Measurements from ENCODE around the gene POM121L2. TPM values are rescaled to one million over a fixed set of nuclear protein-coding genes. Genes with fewer than 3 reads are reported as not detected.

POM121L2 gene
- total and polyA plus RNA-seq, 2 of the 13 experiments (the other 11 are each of a cell fraction or from before 2014, with no cell fraction given): not detected

DNA sequence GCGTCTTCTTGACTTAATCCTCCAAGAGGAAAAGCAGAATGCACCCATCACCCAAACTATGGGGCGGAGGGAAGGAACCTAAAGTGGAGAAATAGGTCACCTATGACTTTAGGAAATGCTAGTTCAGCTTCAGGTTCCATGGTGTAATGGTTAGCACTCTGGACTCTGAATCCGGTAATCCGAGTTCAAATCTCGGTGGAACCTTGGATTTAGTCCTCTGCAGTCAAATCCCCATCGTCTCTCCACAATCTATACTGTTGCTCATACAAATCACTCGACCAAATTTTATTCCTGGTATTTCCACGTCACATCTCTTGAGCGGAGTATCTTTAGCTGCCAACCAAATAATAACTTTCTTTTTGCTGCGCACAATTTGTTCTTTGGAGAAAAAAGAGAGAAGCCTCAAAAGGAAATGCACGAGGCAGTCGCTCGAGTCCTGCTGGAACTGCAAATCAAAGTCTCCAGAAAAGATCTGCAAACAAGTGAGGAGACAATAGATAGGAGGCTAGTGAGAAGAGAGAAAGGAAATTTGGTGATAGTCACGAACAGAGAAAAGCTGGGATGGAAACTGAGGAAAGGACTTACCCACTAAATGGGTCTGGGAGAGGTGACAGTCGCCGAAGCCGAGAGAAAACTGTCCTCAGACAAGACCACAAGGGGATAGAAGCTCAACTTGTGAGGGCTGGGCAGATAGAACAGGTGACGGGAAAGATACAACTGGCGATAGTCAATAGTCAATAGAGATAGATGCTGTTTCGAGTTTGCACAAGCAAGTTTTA is 16.6 kb downstream of the POM121L2 start:
- Histone ChIP-seq H2AFZ (ENCODE audit: low read length) (peak overlapping the region; percentile 24), H4K20me1 (ENCODE audit: insufficient read depth, low read length) (no peaks in the 10 kb centered on the region), H3K27ac (ENCODE audit: extremely low read length, insufficient read depth, low read length) (no peak overlapping the region), H3K9ac (ENCODE audit: insufficient read depth, low read depth, low read length) (no peak overlapping the region), H3K36me3 (replicated peaks in 1 of 2; ENCODE audit: control insufficient read depth in 1 of 2, insufficient read depth in 2 of 2, low read length in 2 of 2) (no peaks in the 10 kb centered on the region), H3K4me3 (replicated peaks in 1 of 3; ENCODE audit: insufficient read depth in 1 of 3, low read depth in 2 of 3, low read length in 3 of 3) (peak overlapping the region; percentile 48 to 75 (median 63)), H3K4me2 (ENCODE audit: low read depth, low read length) (peak overlapping the region; percentile 94), H3K79me2 (ENCODE audit: insufficient read depth, low read length) (no peaks in the 10 kb centered on the region), H3K4me1 (ENCODE audit: insufficient read depth, low read length) (peaks cover 59% of the 10 kb centered on the region), H3K27me3 (ENCODE audit: control insufficient read depth in 1 of 2, insufficient read depth in 2 of 2, low read length in 2 of 2) (peaks cover under 1 to 26% of the 10 kb centered on the region in 2 experiments; a peak in 4 of 5 replicates), H3K9me3 (ENCODE audit: low read length) (no peaks in the 10 kb centered on the region)
- 7% methylated on average over 20 of the region's 20 CpGs for WGBS (ENCODE audit: low lambda C conversion rate)
- FAIRE-seq (peak; percentile 64), DNase-seq (ENCODE audit: low spot score) (peak; percentile 79), ATAC-seq (peak; percentile 75)
- intact Hi-C loops (cut with micrococcal nuclease; ENCODE audit: unreplicated experiment): loop anchor here (5.0 kb wide), 1 partner anchor 108 kb away; no protein-coding TSS in a partner anchor
- BruUV-seq (replicated peaks): no TSS peak
- ChIA-PET CTCF (ENCODE audit: low intra/inter-chr PET ratio, low total read pairs) (no interaction called here), POLR2A (interaction anchor here (1.3 to 1.6 kb wide), 2 partner anchors 93 to 178 kb away, joined by 3 to 5 read pairs; partner anchors contain the start of genes ZNF184 and ZNF391)
- in situ Hi-C loops (cut with HindIII; ENCODE audit: extremely low pct_ligation_motif_present, low pct_unique_long_range_greater_than_20kb): no loop called here
- no peak for TF ChIP-seq ZNF10 (CRISPR knock-in tag; IDR thresholded peaks at IDR 0.05; ENCODE audit: borderline replicate concordance, low read depth)
- peak; percentile 35; the same call in 1 of the 2 replicates for TF ChIP-seq MED1 (CRISPR knock-in tag; IDR thresholded peaks at IDR 0.05)
- peak; percentile 91; the same call in 1 of the 2 replicates for TF ChIP-seq ZSCAN20 (CRISPR knock-in tag; IDR thresholded peaks at IDR 0.05; ENCODE audit: borderline replicate concordance)
- no peak for TF ChIP-seq PHF5A (CRISPR knock-in tag; IDR thresholded peaks at IDR 0.05; ENCODE audit: low read depth, unreplicated experiment)
- TF ChIP-seq RFXAP (CRISPR knock-in tag; IDR thresholded peaks at IDR 0.05; ENCODE audit: borderline replicate concordance): peak; percentile 24; the same call in 1 of the 2 replicates
- TF ChIP-seq HNRNPL (IDR thresholded peaks at IDR 0.05; ENCODE audit: low read depth, low read length): no peak
- TF ChIP-seq PPARG (CRISPR knock-in tag; conservative IDR thresholded peaks at IDR 0.05): no peak
- no peak for TF ChIP-seq YY1 (IDR thresholded peaks at IDR 0.05; ENCODE audit: insufficient read depth, insufficient replicate concordance, low read depth, low read length)
- TF ChIP-seq ZNF564 (CRISPR knock-in tag; IDR thresholded peaks at IDR 0.05): no peak
- no peak for TF ChIP-seq MED8 (CRISPR knock-in tag; IDR thresholded peaks at IDR 0.05; ENCODE audit: insufficient replicate concordance)
- 0 out of 2 replicates have a peak, but pooled peaks have one; percentile 49 for TF ChIP-seq PHF21A (CRISPR knock-in tag; IDR thresholded peaks at IDR 0.05)
- TF ChIP-seq, protein P1, sequence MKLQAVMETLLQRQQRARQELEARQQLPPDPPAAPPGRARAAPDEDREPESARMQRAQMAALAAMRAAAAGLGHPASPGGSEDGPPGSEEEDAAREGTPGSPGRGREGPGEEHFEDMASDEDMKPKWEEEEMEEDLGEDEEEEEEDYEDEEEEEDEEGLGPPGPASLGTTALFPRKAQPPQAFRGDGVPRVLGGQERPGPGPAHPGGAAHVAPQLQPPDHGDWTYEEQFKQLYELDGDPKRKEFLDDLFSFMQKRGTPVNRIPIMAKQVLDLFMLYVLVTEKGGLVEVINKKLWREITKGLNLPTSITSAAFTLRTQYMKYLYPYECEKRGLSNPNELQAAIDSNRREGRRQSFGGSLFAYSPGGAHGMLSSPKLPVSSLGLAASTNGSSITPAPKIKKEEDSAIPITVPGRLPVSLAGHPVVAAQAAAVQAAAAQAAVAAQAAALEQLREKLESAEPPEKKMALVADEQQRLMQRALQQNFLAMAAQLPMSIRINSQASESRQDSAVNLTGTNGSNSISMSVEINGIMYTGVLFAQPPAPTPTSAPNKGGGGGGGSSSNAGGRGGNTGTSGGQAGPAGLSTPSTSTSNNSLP (IDR thresholded peaks at IDR 0.05; ENCODE audit: low read depth, low read length): 0 out of 2 replicates have a peak, but pooled peaks have one; percentile 52
- no peak for TF ChIP-seq HOXA7 (CRISPR knock-in tag; IDR thresholded peaks at IDR 0.05)
- TF ChIP-seq, protein P2, sequence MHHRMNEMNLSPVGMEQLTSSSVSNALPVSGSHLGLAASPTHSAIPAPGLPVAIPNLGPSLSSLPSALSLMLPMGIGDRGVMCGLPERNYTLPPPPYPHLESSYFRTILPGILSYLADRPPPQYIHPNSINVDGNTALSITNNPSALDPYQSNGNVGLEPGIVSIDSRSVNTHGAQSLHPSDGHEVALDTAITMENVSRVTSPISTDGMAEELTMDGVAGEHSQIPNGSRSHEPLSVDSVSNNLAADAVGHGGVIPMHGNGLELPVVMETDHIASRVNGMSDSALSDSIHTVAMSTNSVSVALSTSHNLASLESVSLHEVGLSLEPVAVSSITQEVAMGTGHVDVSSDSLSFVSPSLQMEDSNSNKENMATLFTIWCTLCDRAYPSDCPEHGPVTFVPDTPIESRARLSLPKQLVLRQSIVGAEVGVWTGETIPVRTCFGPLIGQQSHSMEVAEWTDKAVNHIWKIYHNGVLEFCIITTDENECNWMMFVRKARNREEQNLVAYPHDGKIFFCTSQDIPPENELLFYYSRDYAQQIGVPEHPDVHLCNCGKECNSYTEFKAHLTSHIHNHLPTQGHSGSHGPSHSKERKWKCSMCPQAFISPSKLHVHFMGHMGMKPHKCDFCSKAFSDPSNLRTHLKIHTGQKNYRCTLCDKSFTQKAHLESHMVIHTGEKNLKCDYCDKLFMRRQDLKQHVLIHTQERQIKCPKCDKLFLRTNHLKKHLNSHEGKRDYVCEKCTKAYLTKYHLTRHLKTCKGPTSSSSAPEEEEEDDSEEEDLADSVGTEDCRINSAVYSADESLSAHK (CRISPR knock-in tag; IDR thresholded peaks at IDR 0.05; ENCODE audit: borderline replicate concordance): no peak
- TF ChIP-seq ZFP36 (IDR thresholded peaks at IDR 0.05; ENCODE audit: borderline replicate concordance, low read depth, low read length, partially characterized antibody): no peak
- peak; percentile 80; the same call in 1 of the 2 replicates for TF ChIP-seq MIXL1 (CRISPR knock-in tag; IDR thresholded peaks at IDR 0.05)
- TF ChIP-seq ZNF777 (CRISPR knock-in tag; IDR thresholded peaks at IDR 0.05): 0 out of 2 replicates have a peak, but pooled peaks have one; percentile 21
- no peak for TF ChIP-seq EP300 (IDR thresholded peaks at IDR 0.05; ENCODE audit: low read depth in 2 of 2, low read length in 2 of 2)
- no peak for TF ChIP-seq EP300 (CRISPR knock-in tag; IDR thresholded peaks at IDR 0.05; ENCODE audit: borderline replicate concordance)
- TF ChIP-seq BORCS8-MEF2B (CRISPR knock-in tag; IDR thresholded peaks at IDR 0.05): no peak
- TF ChIP-seq ZEB1 (IDR thresholded peaks at IDR 0.05; ENCODE audit: insufficient replicate concordance, low read depth): peak; percentile 34

All from HepG2 (cell line).